ENCODE measurements around the gene PIP5K1B. TPM values are rescaled to one million over a fixed set of nuclear protein-coding genes. Genes with fewer than 3 reads are reported as not detected.

PIP5K1B gene
- total and polyA plus RNA-seq, 2 of the 13 experiments (the other 11 are each of a cell fraction or from before 2014, with no cell fraction given), result 15.8 to 17.5 TPM

DNA sequence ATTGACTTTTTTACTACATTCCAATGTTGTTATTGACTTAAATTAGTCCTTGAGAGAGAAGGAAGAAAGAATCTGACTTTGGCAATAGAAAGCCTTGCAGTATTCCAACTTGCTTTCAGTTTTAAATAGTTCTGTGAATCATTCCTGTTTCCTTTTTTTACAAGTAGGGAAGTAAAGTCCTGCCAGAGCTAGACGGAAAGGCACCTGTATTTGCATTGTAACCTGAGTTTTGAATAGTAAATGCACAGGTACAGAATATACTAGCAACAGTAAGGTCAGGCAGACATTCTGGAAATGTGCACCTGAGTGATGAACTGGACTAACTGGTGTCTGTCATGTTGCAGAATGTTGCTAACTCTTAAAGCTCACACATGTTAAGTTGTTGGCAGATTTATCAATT lies 208.0 kb downstream of the PIP5K1B start:
- no peaks in the 10 kb centered on the region for H3K4me1 ChIP-seq (ENCODE audit: insufficient read depth, low read length)
- intact Hi-C loops (cut with micrococcal nuclease; ENCODE audit: unreplicated experiment) (no loop called here), in situ Hi-C loops (cut with HindIII; ENCODE audit: extremely low pct_ligation_motif_present, low pct_unique_long_range_greater_than_20kb) (no loop called here)
- BruUV-seq (replicated peaks), result no TSS peak
- DNase-seq (ENCODE audit: low spot score) (no peak), FAIRE-seq (no peak), ATAC-seq (no peak)
- no peak overlapping the region for H3K4me2 ChIP-seq (ENCODE audit: low read depth, low read length)
- POLR2A ChIA-PET, result no interaction called here
- no peak overlapping the region for H2AFZ ChIP-seq (ENCODE audit: low read length)
- H3K4me3 ChIP-seq (replicated peaks in 1 of 3; ENCODE audit: insufficient read depth in 1 of 3, low read depth in 2 of 3, low read length in 3 of 3), result no peak overlapping the region
- no peaks in the 10 kb centered on the region for H3K9me3 ChIP-seq (ENCODE audit: low read length)
- H4K20me1 ChIP-seq (ENCODE audit: insufficient read depth, low read length), result no peaks in the 10 kb centered on the region
- WGBS (ENCODE audit: low lambda C conversion rate), result 45% methylated on average over 1 of the region's 1 CpG
- CTCF ChIA-PET (ENCODE audit: low intra/inter-chr PET ratio, low total read pairs), result no interaction called here
- no peaks in the 10 kb centered on the region for H3K27me3 ChIP-seq (ENCODE audit: control insufficient read depth in 1 of 2, insufficient read depth in 2 of 2, low read length in 2 of 2)
- TF ChIP-seq ZMYM3 (CRISPR knock-in tag; IDR thresholded peaks at IDR 0.05) (no peak), ZNF768 (CRISPR knock-in tag; IDR thresholded peaks at IDR 0.05) (no peak), MAZ (IDR thresholded peaks at IDR 0.05; ENCODE audit: borderline replicate concordance, low read depth, low read length) (no peak), MAZ (CRISPR knock-in tag; IDR thresholded peaks at IDR 0.05; ENCODE audit: low read depth) (no peak), ZNF207 (IDR thresholded peaks at IDR 0.05; ENCODE audit: borderline replicate concordance) (no peak), ZSCAN30 (CRISPR knock-in tag; IDR thresholded peaks at IDR 0.05) (no peak), HNRNPH1 (optimal IDR thresholded peaks at IDR 0.05; ENCODE audit: low read depth, low read length) (no peak), ZNF644 (CRISPR knock-in tag; IDR thresholded peaks at IDR 0.05; ENCODE audit: low read depth) (no peak), ZNF619 (CRISPR knock-in tag; IDR thresholded peaks at IDR 0.05) (no peak), TRIM24 (CRISPR knock-in tag; IDR thresholded peaks at IDR 0.05) (no peak), KLF11 (CRISPR knock-in tag; IDR thresholded peaks at IDR 0.05) (no peak), ZNF430 (CRISPR knock-in tag; IDR thresholded peaks at IDR 0.05) (no peak), ZZZ3 (CRISPR knock-in tag; IDR thresholded peaks at IDR 0.05; ENCODE audit: borderline replicate concordance) (no peak)
- TF ChIP-seq, protein P1, sequence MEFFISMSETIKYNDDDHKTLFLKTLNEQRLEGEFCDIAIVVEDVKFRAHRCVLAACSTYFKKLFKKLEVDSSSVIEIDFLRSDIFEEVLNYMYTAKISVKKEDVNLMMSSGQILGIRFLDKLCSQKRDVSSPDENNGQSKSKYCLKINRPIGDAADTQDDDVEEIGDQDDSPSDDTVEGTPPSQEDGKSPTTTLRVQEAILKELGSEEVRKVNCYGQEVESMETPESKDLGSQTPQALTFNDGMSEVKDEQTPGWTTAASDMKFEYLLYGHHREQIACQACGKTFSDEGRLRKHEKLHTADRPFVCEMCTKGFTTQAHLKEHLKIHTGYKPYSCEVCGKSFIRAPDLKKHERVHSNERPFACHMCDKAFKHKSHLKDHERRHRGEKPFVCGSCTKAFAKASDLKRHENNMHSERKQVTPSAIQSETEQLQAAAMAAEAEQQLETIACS (CRISPR knock-in tag; IDR thresholded peaks at IDR 0.05), result no peak
- peaks cover 3 to 9% of the 10 kb centered on the region in 2 experiments; a peak in 2 of 5 replicates for H3K36me3 ChIP-seq (replicated peaks in 1 of 2; ENCODE audit: control insufficient read depth in 1 of 2, insufficient read depth in 2 of 2, low read length in 2 of 2)
- H3K27ac ChIP-seq (ENCODE audit: extremely low read length, insufficient read depth, low read length), result no peak overlapping the region
- no peak overlapping the region for H3K9ac ChIP-seq (ENCODE audit: insufficient read depth, low read depth, low read length)
- H3K79me2 ChIP-seq (ENCODE audit: insufficient read depth, low read length), result no peaks in the 10 kb centered on the region
